Right lobe of liver (tissue), 6 donors: Measurements from ENCODE around the gene SLC47A2. TPM values are rescaled to one million over a fixed set of nuclear protein-coding genes. Genes with fewer than 3 reads are reported as not detected.
A peak's percentile ranks its signal among the peaks of the same experiment; 100 is the strongest.

ENCODE experiments used
- ATAC-seq, 4 donors: fragments of 200-7000 bp; cut with Tn5 transposase; one replicate each; pipeline ENCODE4 v1.9.1; 2020; ENCODE audit warnings: mild to moderate bottlenecking in 4 of 4, moderate library complexity in 4 of 4
- DNase-seq, 3 donors: peaks; one replicate each; pipeline ENCODE4 v3.0.0-alpha.2; 2020
- H3K27ac ChIP-seq, 3 donors: fragments of 200-600 bp; one replicate each; pipeline ENCODE4 v1.8.0; 2022
- H3K27me3 ChIP-seq, 2 donors: fragments of 200-600 bp; one replicate each; pipeline ENCODE4 v1.8.0; 2022
- H3K36me3 ChIP-seq, 4 donors: fragments of 200-600 bp; sonication (generic) in 1 of 4; one replicate each; pipeline versions ENCODE4 v1.5.1 to v1.8.0; 2017 to 2022; ENCODE audit warnings: control low read depth in 1 of 4
- H3K4me1 ChIP-seq, 4 donors: fragments of 200-600 bp; sonication (generic) in 1 of 4; one replicate each; pipeline versions ENCODE4 v1.5.1 to v1.8.0; 2017 to 2022; ENCODE audit warnings: control low read depth in 1 of 4
- H3K4me3 ChIP-seq, 3 donors: fragments of 200-600 bp; one replicate each; pipeline ENCODE4 v1.8.0; 2022
- H3K9me3 ChIP-seq, 4 donors: fragments of 200-600 bp; sonication (generic) in 1 of 4; one replicate each; pipeline versions ENCODE4 v1.5.1 to v1.8.0; 2017 to 2022; ENCODE audit warnings: control low read depth in 1 of 4
- POLR2A ChIP-seq: fragments of 450-650 bp; IDR thresholded peaks from one replicate; pipeline ENCODE4 v1.6.1; 2017; ENCODE audit warnings: antibody characterized with exemption, mild to moderate bottlenecking
- WGBS: methylation state at CpG from one replicate; pipeline ENCODE4 v1.1.6; 2018; ENCODE audit warnings: low coverage, low lambda C conversion rate; ENCODE audit not compliant: insufficient coverage; ENCODE audit errors: missing lambda C conversion rate; 5-methylcytosine and 5-hydroxymethylcytosine counted together
- intact Hi-C, 2 donors: fragments of 100-400 bp; cut with DNase I; formaldehyde crosslinking; loops; one replicate each; pipeline versions ENCODE4 v1.11.2 to v1.14.1; 2022
- total RNA-seq, 6 experiments: library from RNA; depleted of rRNA in 2 of 6; stranded (reverse); fragments of >200 nt in 2 of 6; fragmentation: NEBNext Ultra II Directional in 3 of 6; extraction: Animal tissue kit (Norgen Biotek cat#: 25700) in 3 of 6; gene quantifications; one replicate each; pipeline versions ENCODE4 v1.1.0 to v1.2.4, GENCODE V29; 2016 to 2023
- TF ChIP-seq, protein P1 (sequence below), 4 donors: fragments of 200-600 bp in 3 of 4; fragments of 450-650 bp in 1 of 4; IDR thresholded peaks; one replicate each; pipeline versions ENCODE4 v1.5.1 to v1.8.0; 2016 to 2022; ENCODE audit warnings: antibody characterized with exemption in 4 of 4, mild to moderate bottlenecking in 2 of 4
- donor health status: DM: no; HTN: yes; CAD: no.
- donor health status: DM: no; HTN: no; CAD: no.
- donor health status: DM: no; HTN: no; CAD: no.
- donor health status: DM: no; HTN: yes; CAD: no.
- donor health status: DM: no; HTN: yes; CAD: no.

SLC47A2 gene
- total RNA-seq, 6 experiments from 2014 or later: not detected

DNA sequence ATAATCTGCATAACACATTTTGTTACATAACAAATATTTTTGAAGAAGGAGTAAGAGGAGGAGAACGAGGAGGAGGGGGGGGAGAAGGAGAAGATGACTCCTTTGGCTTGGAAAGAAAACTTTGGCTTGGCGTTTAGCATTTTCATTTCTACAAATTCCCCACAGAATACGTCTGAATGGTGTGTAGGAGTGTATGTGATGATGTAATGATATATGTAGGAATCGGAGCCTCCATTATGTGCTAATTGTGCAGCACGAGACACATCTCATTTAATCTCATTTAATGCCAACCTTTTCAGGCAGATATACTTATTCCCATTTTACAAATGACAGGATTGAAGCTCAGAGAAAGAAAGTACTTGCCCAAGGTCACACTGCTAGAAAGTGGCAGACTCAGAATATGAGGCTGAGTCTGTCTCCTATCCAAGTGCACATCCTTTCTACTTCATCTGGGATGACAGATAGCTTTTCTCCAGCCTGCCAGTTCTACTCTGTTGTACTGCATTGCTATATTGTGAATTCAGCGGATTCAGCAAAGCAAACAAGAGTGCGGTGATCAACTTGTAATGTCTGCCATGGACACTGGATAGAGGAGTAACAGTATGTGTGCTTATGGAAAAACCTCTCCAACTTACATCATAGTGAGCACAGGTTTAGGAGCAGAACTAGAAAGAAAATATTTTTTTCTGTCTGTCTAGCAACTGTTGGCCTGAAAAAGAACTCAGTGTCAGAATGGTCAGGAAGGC, 10.4 kb upstream of the SLC47A2 start:
- H3K4me1 ChIP-seq: peaks cover 0 to 36% (median 13%) of the 10 kb centered on the region in 4 donors
- no peaks in the 10 kb centered on the region for H3K27me3 ChIP-seq
- H3K4me3 ChIP-seq: no peak overlapping the region
- 86% methylated on average over 7 of the region's 7 CpGs for WGBS
- intact Hi-C loops: no loop called here
- no peaks in the 10 kb centered on the region for H3K9me3 ChIP-seq
- no peak for TF ChIP-seq POLR2A
- TF ChIP-seq, protein P1, sequence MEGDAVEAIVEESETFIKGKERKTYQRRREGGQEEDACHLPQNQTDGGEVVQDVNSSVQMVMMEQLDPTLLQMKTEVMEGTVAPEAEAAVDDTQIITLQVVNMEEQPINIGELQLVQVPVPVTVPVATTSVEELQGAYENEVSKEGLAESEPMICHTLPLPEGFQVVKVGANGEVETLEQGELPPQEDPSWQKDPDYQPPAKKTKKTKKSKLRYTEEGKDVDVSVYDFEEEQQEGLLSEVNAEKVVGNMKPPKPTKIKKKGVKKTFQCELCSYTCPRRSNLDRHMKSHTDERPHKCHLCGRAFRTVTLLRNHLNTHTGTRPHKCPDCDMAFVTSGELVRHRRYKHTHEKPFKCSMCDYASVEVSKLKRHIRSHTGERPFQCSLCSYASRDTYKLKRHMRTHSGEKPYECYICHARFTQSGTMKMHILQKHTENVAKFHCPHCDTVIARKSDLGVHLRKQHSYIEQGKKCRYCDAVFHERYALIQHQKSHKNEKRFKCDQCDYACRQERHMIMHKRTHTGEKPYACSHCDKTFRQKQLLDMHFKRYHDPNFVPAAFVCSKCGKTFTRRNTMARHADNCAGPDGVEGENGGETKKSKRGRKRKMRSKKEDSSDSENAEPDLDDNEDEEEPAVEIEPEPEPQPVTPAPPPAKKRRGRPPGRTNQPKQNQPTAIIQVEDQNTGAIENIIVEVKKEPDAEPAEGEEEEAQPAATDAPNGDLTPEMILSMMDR (IDR thresholded peaks at IDR 0.05): no peak
- ATAC-seq: no peak
- peak overlapping the region; percentile 79 to 91 (median 85) for H3K27ac ChIP-seq
- H3K36me3 ChIP-seq: no peaks in the 10 kb centered on the region
- no peak for DNase-seq

DNA sequence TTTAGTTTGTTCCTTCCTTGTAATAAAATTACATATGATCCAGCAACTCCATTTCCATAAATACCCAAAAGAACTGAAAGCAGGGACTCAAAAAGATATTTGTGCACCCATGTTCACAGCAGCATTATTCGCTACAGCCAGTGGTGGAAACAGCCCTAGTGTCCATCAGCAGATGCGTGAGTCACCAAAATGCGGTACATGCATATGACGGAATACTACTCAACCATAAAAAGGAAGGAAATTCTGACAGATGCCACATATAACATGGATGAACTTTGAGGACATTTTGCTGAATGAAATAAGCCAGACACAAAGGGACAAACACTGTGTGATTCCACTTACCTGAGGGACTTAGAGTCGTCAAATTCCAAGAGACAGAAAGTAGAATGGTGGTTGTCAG, 9.1 kb upstream of the SLC47A2 start:
- ATAC-seq: no peak
- no peaks in the 10 kb centered on the region for H3K36me3 ChIP-seq
- H3K27ac ChIP-seq: no peak overlapping the region
- 86% methylated on average over 5 of the region's 5 CpGs for WGBS
- DNase-seq: no peak
- intact Hi-C loops: no loop called here
- peaks cover 0 to 48% (median 17%) of the 10 kb centered on the region in 4 donors for H3K4me1 ChIP-seq
- no peak overlapping the region for H3K4me3 ChIP-seq
- no peaks in the 10 kb centered on the region for H3K27me3 ChIP-seq
- TF ChIP-seq, protein P1 (IDR thresholded peaks at IDR 0.05): no peak
- no peak for TF ChIP-seq POLR2A
- no peaks in the 10 kb centered on the region for H3K9me3 ChIP-seq

DNA sequence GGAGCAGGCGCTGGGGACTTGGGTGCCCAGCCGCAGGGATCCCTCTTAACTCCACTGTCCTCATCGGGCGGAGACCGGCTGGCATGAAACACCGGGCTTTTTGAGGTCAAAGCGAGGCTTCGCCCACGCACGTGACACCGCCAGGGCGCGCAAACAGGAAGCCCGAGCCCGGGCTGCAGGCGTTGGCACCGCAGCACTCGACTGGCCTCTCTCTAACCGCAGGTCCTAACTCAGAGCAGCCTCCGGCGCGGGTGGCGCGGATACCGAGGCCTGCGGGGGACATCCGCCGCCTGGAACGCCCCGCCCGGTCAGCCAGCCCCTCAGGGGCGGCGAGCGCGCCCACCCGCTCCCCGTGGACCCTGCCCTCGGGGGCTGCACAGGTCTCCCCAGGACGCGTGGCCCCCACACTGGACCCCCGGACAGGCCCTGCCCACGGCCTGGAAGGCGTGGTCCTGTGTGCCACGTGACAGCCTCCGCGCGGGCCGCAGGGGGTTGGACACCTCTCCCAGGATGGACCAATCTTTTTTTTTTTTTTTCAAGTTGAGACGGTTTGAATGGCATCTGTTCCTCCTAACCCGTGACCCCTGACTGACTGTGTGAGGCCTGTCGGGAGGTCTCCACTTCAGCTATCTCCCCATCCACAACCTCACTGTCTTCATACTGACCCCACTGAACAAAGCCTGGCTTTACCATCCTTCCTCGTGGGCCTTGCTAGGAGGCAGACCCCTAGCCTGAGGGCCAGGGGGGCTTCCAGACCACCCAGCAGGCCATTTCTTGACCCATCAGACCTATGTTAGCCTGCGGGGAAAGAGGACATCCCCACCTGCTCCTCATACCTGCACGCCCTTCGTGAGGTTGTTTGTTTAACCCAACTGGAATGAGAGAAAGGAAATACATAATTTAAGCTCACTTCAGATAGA, 8.4 kb upstream of the SLC47A2 start:
- TF ChIP-seq, protein P1 (IDR thresholded peaks at IDR 0.05): no peak
- TF ChIP-seq POLR2A: no peak
- peak overlapping the region in 2 of 3 donors; percentile 52 to 67 for H3K27ac ChIP-seq
- no peaks in the 10 kb centered on the region for H3K9me3 ChIP-seq
- DNase-seq: peak; percentile 73 to 88 (median 83)
- no peaks in the 10 kb centered on the region for H3K27me3 ChIP-seq
- peaks cover 0 to 48% (median 17%) of the 10 kb centered on the region in 4 donors for H3K4me1 ChIP-seq
- intact Hi-C loops: no loop called here
- H3K36me3 ChIP-seq: no peaks in the 10 kb centered on the region
- peak overlapping the region; percentile 6 to 49 (median 32) for H3K4me3 ChIP-seq
- 76% methylated on average over 15 of the region's 55 CpGs for WGBS
- peak; percentile 37 to 66 (median 56) for ATAC-seq

- Histone ChIP-seq H3K36me3 (no peaks in the 10 kb centered on the region), H3K4me3 (peak overlapping the region in 1 of 3 donors; percentile 49), H3K27ac (peak overlapping the region in 2 of 3 donors; percentile 52 to 67), H3K4me1 (peaks cover 0 to 48% (median 17%) of the 10 kb centered on the region in 4 donors), H3K9me3 (no peaks in the 10 kb centered on the region), H3K27me3 (no peaks in the 10 kb centered on the region)
- ATAC-seq (no peak), DNase-seq (no peak)
- WGBS: no CpG with 5 or more reads among the region's 1 CpG
- TF ChIP-seq POLR2A: no peak
- TF ChIP-seq, protein P1 (IDR thresholded peaks at IDR 0.05): no peak
- intact Hi-C loops: no loop called here
These were observed 7.6 kb upstream of the SLC47A2 start for GRCh38 chr17:19723964-19724363.
